ENCODE results near the gene KIFC3.
"Not testable (repeated sequence)": the region's sequence is repeated elsewhere in the genome, so short reads cannot be mapped to it uniquely, and the experiment has no call there.

GRCh38 chr16:57835439-57835838 lies 33.1 kb upstream of the KIFC3 start:
- TF ChIP-seq POLR2AphosphoS5, CTCF, POLR2A (IDR thresholded peaks at IDR 0.05): not testable (repeated sequence)

Data from sigmoid colon (tissue), 4 donors.